OCI-LY1 (cell line): ENCODE results near the gene TGM1.

Experiments
- CTCF ChIP-seq: fragments of 200-600 bp; sonication (generic), shearing (Covaris generic); IDR thresholded peaks from 2 replicates; pipeline ENCODE4 v1.5.1; 2017; ENCODE audit warnings: mild to moderate bottlenecking, antibody characterized with exemption, low read length, moderate library complexity, mixed read lengths
- EZH2 ChIP-seq: fragments of 200-600 bp; sonication (generic), shearing (Covaris generic); IDR thresholded peaks from 2 replicates; pipeline ENCODE4 v1.8.0; 2017; ENCODE audit warnings: borderline replicate concordance, mixed run types, mild to moderate bottlenecking, antibody characterized with exemption, low read length, moderate library complexity, mixed read lengths

DNA sequence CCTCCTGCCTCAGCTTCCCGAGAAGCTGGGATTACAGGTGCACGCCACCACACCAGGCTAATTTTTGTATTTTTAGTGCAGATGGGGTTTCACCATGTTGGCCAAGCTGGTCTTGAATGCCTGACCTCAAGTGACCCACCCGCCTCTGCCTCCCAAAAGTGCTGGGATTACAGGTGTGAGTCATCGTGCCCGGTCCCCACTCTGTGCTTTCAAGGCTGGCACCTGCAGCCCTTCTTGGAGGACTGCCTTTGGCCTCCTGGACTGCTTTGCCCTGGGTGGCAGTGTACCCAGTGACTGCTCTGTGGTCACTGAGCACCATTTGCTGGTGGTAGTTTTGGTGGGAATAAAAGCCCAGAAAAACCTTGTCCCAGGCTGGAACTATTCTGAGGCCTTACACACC is 24.0 kb upstream of the TGM1 start:
- no peak for TF ChIP-seq CTCF
- TF ChIP-seq EZH2 = no peak
